Body of pancreas (tissue), 4 donors: ENCODE results near the gene TRAM2. TPM values are rescaled to one million over a fixed set of nuclear protein-coding genes. Genes with fewer than 3 reads are reported as not detected.

Experiments
- ATAC-seq: fragments of 150-250 bp; one replicate; pipeline ENCODE4 v1.9.1; 2016
- DNase-seq, 4 donors: peaks; one replicate each; pipeline ENCODE4 v3.0.0-alpha.2; 2019
- H3K27ac ChIP-seq, 4 donors: fragments of 200-600 bp; sonication (generic); 1 replicate in 3 of 4; 2 replicates in 1 of 4; pipeline versions ENCODE4 v1.5.1 to v1.6.1; 2016 to 2019; ENCODE audit warnings: mild to moderate bottlenecking in 1 of 4, mixed read lengths in 1 of 4, moderate library complexity in 1 of 4
- H3K27me3 ChIP-seq, 2 donors: fragments of 200-600 bp; sonication (generic); one replicate each; pipeline ENCODE4 v1.6.0; 2016; ENCODE audit warnings: mild to moderate bottlenecking in 1 of 2
- H3K36me3 ChIP-seq, 2 donors: fragments of 200-600 bp; sonication (generic); replicated peaks in 1 of 2; 2 replicates each; pipeline ENCODE4 v1.5.1; 2016; ENCODE audit warnings: low read depth in 2 of 2; ENCODE audit not compliant: insufficient read depth in 1 of 2
- H3K4me1 ChIP-seq: fragments of 200-600 bp; sonication (generic); one replicate; pipeline ENCODE4 v1.6.0; 2016
- H3K4me3 ChIP-seq, 2 donors: fragments of 200-600 bp; sonication (generic); 1 replicate in 1 of 2; 2 replicates in 1 of 2; pipeline ENCODE4 v1.5.1; 2016 to 2019
- H3K9me3 ChIP-seq, 3 donors: fragments of 200-600 bp; sonication (generic); 1 replicate in 2 of 3; 2 replicates in 1 of 3; pipeline ENCODE4 v1.5.1; 2016
- CTCF ChIP-seq, 7 experiments: fragments of 450-650 bp in 4 of 7; fragments of 200-600 bp in 3 of 7; sonication (generic) in 3 of 7; IDR thresholded peaks; one replicate each; pipeline ENCODE4 v1.5.1; 2016 to 2019; ENCODE audit warnings: antibody characterized with exemption in 7 of 7
- POLR2A ChIP-seq, 3 donors: fragments of 450-650 bp; IDR thresholded peaks; one replicate each; pipeline ENCODE4 v1.6.1; 2016; ENCODE audit warnings: antibody characterized with exemption in 3 of 3, mild to moderate bottlenecking in 2 of 3
- WGBS, 2 donors: methylation state at CpG; one replicate each; pipeline ENCODE4 v1.1.5; 2017; 5-methylcytosine and 5-hydroxymethylcytosine counted together
- intact Hi-C: fragments of 100-400 bp; cut with DNase I; formaldehyde crosslinking; loops from one replicate; pipeline ENCODE4 v1.15.1; 2023
- total RNA-seq, 2 donors: library from RNA; depleted of rRNA; stranded (reverse); fragments of >200 nt; gene quantifications; one replicate each; pipeline ENCODE4 v1.1.0, GENCODE V29; 2016

The TRAM2 gene
- total RNA-seq, 2 donors from 2014 or later = 6.7 to 7.9 TPM

GRCh38 chr6:52508261-52508739 is 68.6 kb downstream of the TRAM2 start:
- H3K27me3 ChIP-seq = no peaks in the 10 kb centered on the region
- intact Hi-C loops = no loop called here
- no peaks in the 10 kb centered on the region for H3K36me3 ChIP-seq
- H3K9me3 ChIP-seq = no peaks in the 10 kb centered on the region
- H3K4me1 ChIP-seq = peaks cover 16% of the 10 kb centered on the region
- no peak overlapping the region for H3K4me3 ChIP-seq
- no peak overlapping the region for H3K27ac ChIP-seq
- ATAC-seq (no peak), DNase-seq (no peak)
- no peak for TF ChIP-seq POLR2A (IDR thresholded peaks at IDR 0.05)
- no peak for TF ChIP-seq CTCF (IDR thresholded peaks at IDR 0.05)
- 90 to 93% methylated on average over 5 of the region's 5 CpGs for WGBS, 2 donors

- Histone ChIP-seq H3K4me1 (peaks cover 19% of the 10 kb centered on the region), H3K27ac (no peak overlapping the region), H3K9me3 (no peaks in the 10 kb centered on the region), H3K4me3 (no peak overlapping the region), H3K36me3 (no peaks in the 10 kb centered on the region), H3K27me3 (no peaks in the 10 kb centered on the region)
- intact Hi-C loops = no loop called here
- ATAC-seq = no peak
- peak in 1 of 4 donors; percentile 20 for DNase-seq
- no peak for TF ChIP-seq POLR2A (IDR thresholded peaks at IDR 0.05)
- no peak for TF ChIP-seq CTCF (IDR thresholded peaks at IDR 0.05)
- WGBS, 2 donors = 78 to 97% methylated on average over 3 of the region's 3 CpGs
Observed at GRCh38 chr6:52507557-52508260, 69.2 kb downstream of the TRAM2 start.

- no peak for DNase-seq
- H3K4me1 ChIP-seq = peaks cover 19% of the 10 kb centered on the region
- H3K27ac ChIP-seq = no peak overlapping the region
- H3K27me3 ChIP-seq = no peaks in the 10 kb centered on the region
- no peak for ATAC-seq
- no peak overlapping the region for H3K4me3 ChIP-seq
- intact Hi-C loops = no loop called here
- WGBS, 2 donors = 86 to 95% methylated on average over 9 of the region's 9 CpGs
- no peaks in the 10 kb centered on the region for H3K36me3 ChIP-seq
- H3K9me3 ChIP-seq = no peaks in the 10 kb centered on the region
- TF ChIP-seq POLR2A (IDR thresholded peaks at IDR 0.05) (no peak), CTCF (IDR thresholded peaks at IDR 0.05) (no peak)
Observed at GRCh38 chr6:52506476-52506875, 70.4 kb downstream of the TRAM2 start.

- TF ChIP-seq CTCF (IDR thresholded peaks at IDR 0.05) (no peak), POLR2A (IDR thresholded peaks at IDR 0.05) (no peak)
- Histone ChIP-seq H3K9me3 (no peaks in the 10 kb centered on the region), H3K4me1 (peaks cover 19% of the 10 kb centered on the region), H3K36me3 (no peaks in the 10 kb centered on the region), H3K4me3 (no peak overlapping the region), H3K27me3 (no peaks in the 10 kb centered on the region), H3K27ac (no peak overlapping the region)
- no peak for ATAC-seq
- WGBS, 2 donors = 86 to 91% methylated on average over 16 of the region's 16 CpGs
- intact Hi-C loops = no loop called here
- DNase-seq = no peak
Observed at GRCh38 chr6:52505726-52506409, 71.0 kb downstream of the TRAM2 start.
